ENCODE measurements around the gene EIF2S1. TPM values are rescaled to one million over a fixed set of nuclear protein-coding genes. Genes with fewer than 3 reads are reported as not detected.

The EIF2S1 gene
- total RNA-seq, 2 donors from 2014 or later = 114 to 136 TPM

DNA sequence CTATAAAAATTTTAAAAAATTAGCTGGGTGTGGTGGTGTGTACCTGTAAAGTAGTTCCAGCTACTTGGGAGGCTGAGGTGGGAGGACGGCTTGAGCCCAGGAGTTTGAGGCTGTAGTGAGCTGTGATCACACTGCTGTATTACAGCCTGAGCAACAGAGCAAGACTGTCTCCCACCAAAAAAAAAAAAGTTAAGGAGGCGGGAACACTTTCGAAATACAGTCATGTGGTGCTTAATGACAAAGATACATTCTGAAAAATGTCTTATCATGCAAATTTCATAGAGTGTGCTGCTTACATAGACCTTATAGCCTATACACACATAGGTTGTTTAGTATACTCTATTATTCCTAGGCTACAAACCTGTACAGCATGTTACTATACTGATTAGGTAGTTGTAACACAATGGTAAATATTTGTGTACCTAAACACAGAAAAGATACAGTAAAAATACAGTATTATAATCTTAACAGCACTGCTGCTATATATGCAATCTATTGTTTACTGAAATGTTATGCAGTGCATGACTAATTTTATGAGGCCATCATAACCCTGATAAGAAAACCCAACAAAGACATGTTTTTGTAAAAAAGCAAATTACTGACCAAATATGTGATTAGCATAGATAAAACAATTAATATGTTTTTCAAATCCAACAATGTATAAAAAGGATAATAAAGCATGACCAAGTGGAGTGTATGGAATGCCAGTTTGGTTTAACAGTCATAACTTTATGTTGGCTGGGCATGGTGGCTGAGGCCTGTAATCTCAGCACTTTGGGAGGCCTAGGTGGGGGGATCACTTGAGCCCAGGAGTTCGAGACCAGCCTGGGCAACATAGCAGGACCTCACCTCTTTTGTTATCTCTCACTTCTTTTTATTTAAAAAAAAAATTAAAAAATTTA, 11.4 kb downstream of the EIF2S1 start:
- no peak for DNase-seq
- no peaks in the 10 kb centered on the region for H3K4me1 ChIP-seq (ENCODE audit: control insufficient read depth, insufficient read depth, low read length)
- peaks cover 94% of the 10 kb centered on the region for H3K36me3 ChIP-seq (ENCODE audit: control insufficient read depth, insufficient read depth, low read length)
- H3K4me3 ChIP-seq (ENCODE audit: low read length) = no peak overlapping the region
- no peaks in the 10 kb centered on the region for H3K4me1 Mint-ChIP-seq
- TF ChIP-seq, protein P1, sequence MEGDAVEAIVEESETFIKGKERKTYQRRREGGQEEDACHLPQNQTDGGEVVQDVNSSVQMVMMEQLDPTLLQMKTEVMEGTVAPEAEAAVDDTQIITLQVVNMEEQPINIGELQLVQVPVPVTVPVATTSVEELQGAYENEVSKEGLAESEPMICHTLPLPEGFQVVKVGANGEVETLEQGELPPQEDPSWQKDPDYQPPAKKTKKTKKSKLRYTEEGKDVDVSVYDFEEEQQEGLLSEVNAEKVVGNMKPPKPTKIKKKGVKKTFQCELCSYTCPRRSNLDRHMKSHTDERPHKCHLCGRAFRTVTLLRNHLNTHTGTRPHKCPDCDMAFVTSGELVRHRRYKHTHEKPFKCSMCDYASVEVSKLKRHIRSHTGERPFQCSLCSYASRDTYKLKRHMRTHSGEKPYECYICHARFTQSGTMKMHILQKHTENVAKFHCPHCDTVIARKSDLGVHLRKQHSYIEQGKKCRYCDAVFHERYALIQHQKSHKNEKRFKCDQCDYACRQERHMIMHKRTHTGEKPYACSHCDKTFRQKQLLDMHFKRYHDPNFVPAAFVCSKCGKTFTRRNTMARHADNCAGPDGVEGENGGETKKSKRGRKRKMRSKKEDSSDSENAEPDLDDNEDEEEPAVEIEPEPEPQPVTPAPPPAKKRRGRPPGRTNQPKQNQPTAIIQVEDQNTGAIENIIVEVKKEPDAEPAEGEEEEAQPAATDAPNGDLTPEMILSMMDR (conservative IDR thresholded peaks at IDR 0.05) = no peak
- no peaks in the 10 kb centered on the region for H3K27me3 Mint-ChIP-seq (ENCODE audit: insufficient read depth)
- H3K9me3 Mint-ChIP-seq = no peaks in the 10 kb centered on the region
- H3K4me3 Mint-ChIP-seq = no peak overlapping the region
- H3K27ac Mint-ChIP-seq = no peak overlapping the region
- H3K9me3 ChIP-seq (ENCODE audit: control insufficient read depth, low read length) = no peaks in the 10 kb centered on the region
- peaks cover 71% of the 10 kb centered on the region for H3K36me3 Mint-ChIP-seq (ENCODE audit: low read depth)
- H3K27ac ChIP-seq (ENCODE audit: low read depth, low read length) = no peak overlapping the region
- no peaks in the 10 kb centered on the region for H3K27me3 ChIP-seq (ENCODE audit: control insufficient read depth, insufficient read depth, low read length, poor library complexity, severe bottlenecking)
- WGBS, 2 experiments (ENCODE audit: insufficient coverage in 1 of 2, insufficient read length in 1 of 2) = 88 to 100% methylated on average over 1 to 4 of the region's 4 CpGs
- H3K9ac ChIP-seq (ENCODE audit: extremely low read depth, low read length, poor library complexity, severe bottlenecking) = no peak overlapping the region

DNA sequence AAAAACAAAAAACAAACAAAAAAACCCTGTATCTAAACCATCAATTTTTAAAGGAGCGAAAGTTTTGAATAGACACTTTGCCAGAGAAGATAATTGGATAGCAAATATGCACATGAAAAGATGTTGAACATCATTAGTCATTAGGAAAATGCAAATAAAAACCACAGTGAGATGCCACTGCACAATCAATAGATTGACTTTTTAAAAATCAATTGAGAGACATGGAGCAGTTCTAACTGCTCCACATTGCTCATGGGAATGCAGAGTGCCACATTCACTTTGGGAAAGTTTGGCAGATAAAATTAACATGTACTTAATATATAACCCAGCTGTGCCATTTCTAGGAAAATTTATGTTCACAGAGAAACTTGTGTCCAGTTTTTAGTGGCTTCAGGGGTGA, 12.7 kb downstream of the EIF2S1 start:
- TF ChIP-seq, protein P1 (conservative IDR thresholded peaks at IDR 0.05) = no peak
- no peaks in the 10 kb centered on the region for H3K4me1 Mint-ChIP-seq
- H3K27me3 ChIP-seq (ENCODE audit: control insufficient read depth, insufficient read depth, low read length, poor library complexity, severe bottlenecking) = no peaks in the 10 kb centered on the region
- H3K9me3 Mint-ChIP-seq = no peaks in the 10 kb centered on the region
- H3K36me3 Mint-ChIP-seq (ENCODE audit: low read depth) = peaks cover 70% of the 10 kb centered on the region
- H3K4me1 ChIP-seq (ENCODE audit: control insufficient read depth, insufficient read depth, low read length) = no peaks in the 10 kb centered on the region
- H3K27me3 Mint-ChIP-seq (ENCODE audit: insufficient read depth) = no peaks in the 10 kb centered on the region
- no peak overlapping the region for H3K27ac ChIP-seq (ENCODE audit: low read depth, low read length)
- H3K36me3 ChIP-seq (ENCODE audit: control insufficient read depth, insufficient read depth, low read length) = peaks cover 95% of the 10 kb centered on the region
- no peaks in the 10 kb centered on the region for H3K9me3 ChIP-seq (ENCODE audit: control insufficient read depth, low read length)
- no peak overlapping the region for H3K27ac Mint-ChIP-seq
- no peak overlapping the region for H3K4me3 Mint-ChIP-seq
- no peak overlapping the region for H3K9ac ChIP-seq (ENCODE audit: extremely low read depth, low read length, poor library complexity, severe bottlenecking)
- DNase-seq = no peak
- no peak overlapping the region for H3K4me3 ChIP-seq (ENCODE audit: low read length)
- WGBS, 2 experiments (ENCODE audit: insufficient coverage in 1 of 2, insufficient read length in 1 of 2) = 100% methylated on average over 1 of the region's 1 CpG

DNA sequence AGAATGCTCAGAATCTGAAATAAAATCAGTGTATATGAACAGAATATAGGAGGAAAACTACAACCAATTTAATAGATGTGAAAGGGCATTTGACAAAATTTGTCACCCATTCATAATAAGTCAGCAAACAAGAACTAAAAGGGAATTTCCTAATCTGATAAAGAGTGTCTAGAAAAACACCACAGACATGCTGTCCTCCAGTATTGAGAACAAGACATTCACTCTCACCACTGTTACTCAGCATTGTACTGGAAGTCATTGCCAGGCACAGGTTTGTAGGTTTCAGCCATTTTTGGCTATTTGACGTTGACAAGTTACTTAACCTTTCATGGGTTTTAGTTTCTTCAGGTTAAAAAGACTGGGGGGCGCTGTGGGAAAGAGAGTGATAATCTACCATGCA, 13.2 kb downstream of the EIF2S1 start:
- H3K4me3 Mint-ChIP-seq = no peak overlapping the region
- H3K36me3 ChIP-seq (ENCODE audit: control insufficient read depth, insufficient read depth, low read length) = peaks cover 95% of the 10 kb centered on the region
- no peaks in the 10 kb centered on the region for H3K27me3 Mint-ChIP-seq (ENCODE audit: insufficient read depth)
- H3K4me3 ChIP-seq (ENCODE audit: low read length) = no peak overlapping the region
- no peak overlapping the region for H3K27ac Mint-ChIP-seq
- no peaks in the 10 kb centered on the region for H3K4me1 Mint-ChIP-seq
- TF ChIP-seq, protein P1 (conservative IDR thresholded peaks at IDR 0.05) = no peak
- no peak for DNase-seq
- H3K9me3 ChIP-seq (ENCODE audit: control insufficient read depth, low read length) = no peaks in the 10 kb centered on the region
- peaks cover 70% of the 10 kb centered on the region for H3K36me3 Mint-ChIP-seq (ENCODE audit: low read depth)
- H3K4me1 ChIP-seq (ENCODE audit: control insufficient read depth, insufficient read depth, low read length) = no peaks in the 10 kb centered on the region
- no peak overlapping the region for H3K9ac ChIP-seq (ENCODE audit: extremely low read depth, low read length, poor library complexity, severe bottlenecking)
- H3K9me3 Mint-ChIP-seq = no peaks in the 10 kb centered on the region
- WGBS, 2 experiments (ENCODE audit: insufficient coverage in 1 of 2, insufficient read length in 1 of 2) = 86 to 95% methylated on average over 2 of the region's 2 CpGs
- no peaks in the 10 kb centered on the region for H3K27me3 ChIP-seq (ENCODE audit: control insufficient read depth, insufficient read depth, low read length, poor library complexity, severe bottlenecking)
- no peak overlapping the region for H3K27ac ChIP-seq (ENCODE audit: low read depth, low read length)
